ENCODE data around the gene HOATZ.

HOATZ gene

GRCh38 chr11:111581341-111581740 lies 66.8 kb downstream of the HOATZ start:
- no peak for DNase-seq (ENCODE audit: low spot score)

GRCh38 chr11:111582163-111582562 lies 67.6 kb downstream of the HOATZ start:
- no peak for DNase-seq (ENCODE audit: low spot score)

- no peak for DNase-seq (ENCODE audit: low spot score)
These were observed 68.3 kb downstream of the HOATZ start for GRCh38 chr11:111582881-111583280.

- no peak for DNase-seq (ENCODE audit: low spot score)
These were observed 70.8 kb downstream of the HOATZ start for GRCh38 chr11:111585371-111585770.

- no peak for DNase-seq (ENCODE audit: low spot score)
These were observed 71.8 kb downstream of the HOATZ start for GRCh38 chr11:111586388-111586831.

Measured in left forelimb (tissue), 1 donor.